HepG2 (cell line): ENCODE results near the gene EPHA2. TPM values are rescaled to one million over a fixed set of nuclear protein-coding genes. Genes with fewer than 3 reads are reported as not detected.

Experiments used
- ATRX ChIP-seq: sonication (generic); formaldehyde crosslinking; IDR thresholded peaks from 2 replicates; pipeline ENCODE4 v1.4.0; 2020; ENCODE audit warnings: missing genetic modification reagents, borderline replicate concordance
- BHLHE40 ChIP-seq: IDR thresholded peaks from 2 replicates; pipeline ENCODE4 v1.6.1; 2011; ENCODE audit warnings: low read length, improper control_type of control experiment
- MATR3 ChIP-seq: sonication (generic); formaldehyde crosslinking; IDR thresholded peaks from 2 replicates; pipeline ENCODE4 v1.4.0; 2020; ENCODE audit warnings: missing genetic modification reagents
- MYNN ChIP-seq: sonication (generic); formaldehyde crosslinking; IDR thresholded peaks from 2 replicates; pipeline ENCODE4 v1.4.0; 2020; ENCODE audit warnings: mild to moderate bottlenecking, low read depth, missing genetic modification reagents
- NONO ChIP-seq, 2 experiments: fragments of 450-650 bp in 1 of 2; sonication (generic) in 1 of 2; formaldehyde crosslinking in 1 of 2; IDR thresholded peaks in 1 of 2; conservative IDR thresholded peaks in 1 of 2; 2 replicates each; pipeline versions ENCODE4 v1.6.1 to v1.8.0; 2017 to 2022; ENCODE audit warnings: mild to moderate bottlenecking in 1 of 2, missing genetic modification reagents in 1 of 2, moderate library complexity in 1 of 2
- NR2F6 ChIP-seq, 2 experiments: IDR thresholded peaks; 2 replicates each; pipeline ENCODE4 v1.6.1; 2016; ENCODE audit warnings: antibody characterized with exemption in 1 of 2, mild to moderate bottlenecking in 1 of 2
- PAF1 ChIP-seq: IDR thresholded peaks from 2 replicates; pipeline ENCODE4 v1.6.1; 2016; ENCODE audit warnings: missing genetic modification reagents, missing compliant biosample characterization
- YEATS2 ChIP-seq: sonication (generic); formaldehyde crosslinking; IDR thresholded peaks from 2 replicates; pipeline ENCODE4 v1.4.0; 2020; ENCODE audit warnings: missing genetic modification reagents, borderline replicate concordance
- ZNF383 ChIP-seq: sonication (generic); formaldehyde crosslinking; IDR thresholded peaks from 2 replicates; pipeline ENCODE4 v1.4.0; 2020; ENCODE audit warnings: missing genetic modification reagents, mild to moderate bottlenecking, borderline replicate concordance
- ZNF605 ChIP-seq: sonication (generic); formaldehyde crosslinking; IDR thresholded peaks from 2 replicates; pipeline ENCODE4 v1.8.0; 2022; ENCODE audit warnings: mild to moderate bottlenecking, missing genetic modification reagents
- ZNF709 ChIP-seq: sonication (generic); formaldehyde crosslinking; IDR thresholded peaks from 2 replicates; pipeline ENCODE4 v1.5.0; 2020; ENCODE audit warnings: mild to moderate bottlenecking, missing genetic modification reagents
- ZNF720 ChIP-seq: sonication (generic); formaldehyde crosslinking; IDR thresholded peaks from 2 replicates; pipeline ENCODE4 v1.4.0; 2020; ENCODE audit warnings: missing genetic modification reagents
- polyA plus RNA-seq, 8 experiments: library from polyadenylated mRNA; depleted of rRNA in 3 of 8; stranded (reverse) in 7 of 8; unstranded in 1 of 8; fragments of >200 nt; fragmentation: Illumina TruSeq in 4 of 8; extraction: Trizol in 4 of 8; gene quantifications; 2 replicates each; pipeline versions ENCODE4 v1.2.1 to v1.2.3, GENCODE V29; 2011 to 2016; ENCODE audit warnings: low read depth in 4 of 8, missing spikeins in 1 of 8, mixed read lengths in 1 of 8; ENCODE audit not compliant: insufficient read depth in 1 of 8
- total RNA-seq, 5 experiments: library from RNA; depleted of rRNA; stranded (reverse); fragments of >200 nt; fragmentation: Illumina TruSeq; extraction: Trizol; gene quantifications; 2 replicates each; pipeline ENCODE4 v1.2.3, GENCODE V29; 2016; ENCODE audit warnings: low read depth in 1 of 5
- TF ChIP-seq, protein P1 (sequence below): sonication (generic); formaldehyde crosslinking; IDR thresholded peaks from 2 replicates; pipeline ENCODE4 v1.4.0; 2020; ENCODE audit warnings: missing genetic modification reagents; ENCODE audit errors: not compliant biosample characterization
- TF ChIP-seq, protein P2 (sequence below): sonication (generic); formaldehyde crosslinking; conservative IDR thresholded peaks from 2 replicates; pipeline ENCODE4 v1.8.0; 2022; ENCODE audit warnings: missing genetic modification reagents
- TF ChIP-seq, protein P3 (sequence below): sonication (generic); formaldehyde crosslinking; IDR thresholded peaks from 2 replicates; pipeline ENCODE4 v1.4.0; 2020; ENCODE audit warnings: missing genetic modification reagents, borderline replicate concordance
- TF ChIP-seq, protein P4 (sequence below): sonication (generic); formaldehyde crosslinking; IDR thresholded peaks from 2 replicates; pipeline ENCODE4 v1.4.0; 2020; ENCODE audit warnings: missing genetic modification reagents, borderline replicate concordance
- TF ChIP-seq, protein P5 (sequence below): sonication (generic); formaldehyde crosslinking; IDR thresholded peaks from 2 replicates; pipeline ENCODE4 v1.5.1; 2020; ENCODE audit warnings: mild to moderate bottlenecking, missing genetic modification reagents, moderate library complexity

The EPHA2 gene
- total and polyA plus RNA-seq, 2 of the 13 experiments (the other 11 are each of a cell fraction or from before 2014, with no cell fraction given): 33.6 to 53.6 TPM

DNA sequence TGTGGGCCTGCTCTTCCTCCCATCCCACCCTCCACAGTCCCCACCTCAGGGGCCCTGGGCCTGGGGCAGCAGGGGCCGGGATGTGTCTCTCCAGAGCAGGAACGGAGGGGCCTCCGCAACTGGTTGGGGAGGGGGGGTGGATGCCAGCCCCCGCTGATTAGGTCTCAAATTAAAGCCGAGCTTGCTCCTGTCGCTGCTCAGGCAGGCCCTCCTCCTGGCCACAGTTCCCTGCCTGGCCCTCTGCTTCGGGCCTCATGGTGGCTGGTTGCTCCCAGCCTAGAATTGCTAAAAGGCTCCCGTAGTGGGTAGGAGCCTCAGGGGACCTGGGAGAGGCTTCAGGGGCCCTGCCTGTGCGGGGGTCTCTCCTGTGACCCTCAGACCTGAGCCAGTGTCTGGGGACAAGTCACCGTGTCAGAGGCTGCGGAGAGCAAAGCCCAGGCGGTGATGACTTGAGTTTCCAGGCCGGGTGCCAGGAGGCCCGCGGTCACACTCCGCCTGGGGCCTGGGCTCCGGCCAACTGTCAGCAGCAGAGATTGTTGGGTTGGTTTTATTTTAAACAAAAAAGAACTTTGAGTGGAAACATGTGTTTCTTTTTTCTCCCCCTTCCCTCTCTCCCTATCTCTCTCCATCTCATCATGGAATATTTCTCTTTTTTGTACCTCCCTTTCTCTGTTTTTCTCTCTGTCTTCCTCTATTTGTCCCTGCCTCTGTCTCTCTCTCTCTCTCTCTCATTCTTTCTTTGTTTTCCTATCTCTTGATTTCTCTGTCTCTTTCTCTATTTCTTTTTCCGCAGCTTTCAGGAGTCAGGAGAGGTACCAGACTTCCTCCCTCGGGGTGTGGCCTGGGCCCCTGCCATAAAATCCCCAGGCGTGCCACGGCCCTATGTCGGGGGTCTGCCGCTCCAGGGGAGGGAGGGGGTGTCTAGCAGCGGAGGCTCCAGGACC lies 20.0 kb upstream of the EPHA2 start (continued):
- TF ChIP-seq, protein P1, sequence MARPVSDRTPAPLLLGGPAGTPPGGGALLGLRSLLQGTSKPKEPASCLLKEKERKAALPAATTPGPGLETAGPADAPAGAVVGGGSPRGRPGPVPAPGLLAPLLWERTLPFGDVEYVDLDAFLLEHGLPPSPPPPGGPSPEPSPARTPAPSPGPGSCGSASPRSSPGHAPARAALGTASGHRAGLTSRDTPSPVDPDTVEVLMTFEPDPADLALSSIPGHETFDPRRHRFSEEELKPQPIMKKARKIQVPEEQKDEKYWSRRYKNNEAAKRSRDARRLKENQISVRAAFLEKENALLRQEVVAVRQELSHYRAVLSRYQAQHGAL (CRISPR knock-in tag): no peak
- TF ChIP-seq, protein P2, sequence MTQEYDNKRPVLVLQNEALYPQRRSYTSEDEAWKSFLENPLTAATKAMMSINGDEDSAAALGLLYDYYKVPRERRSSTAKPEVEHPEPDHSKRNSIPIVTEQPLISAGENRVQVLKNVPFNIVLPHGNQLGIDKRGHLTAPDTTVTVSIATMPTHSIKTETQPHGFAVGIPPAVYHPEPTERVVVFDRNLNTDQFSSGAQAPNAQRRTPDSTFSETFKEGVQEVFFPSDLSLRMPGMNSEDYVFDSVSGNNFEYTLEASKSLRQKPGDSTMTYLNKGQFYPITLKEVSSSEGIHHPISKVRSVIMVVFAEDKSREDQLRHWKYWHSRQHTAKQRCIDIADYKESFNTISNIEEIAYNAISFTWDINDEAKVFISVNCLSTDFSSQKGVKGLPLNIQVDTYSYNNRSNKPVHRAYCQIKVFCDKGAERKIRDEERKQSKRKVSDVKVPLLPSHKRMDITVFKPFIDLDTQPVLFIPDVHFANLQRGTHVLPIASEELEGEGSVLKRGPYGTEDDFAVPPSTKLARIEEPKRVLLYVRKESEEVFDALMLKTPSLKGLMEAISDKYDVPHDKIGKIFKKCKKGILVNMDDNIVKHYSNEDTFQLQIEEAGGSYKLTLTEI: no peak
- no peak for TF ChIP-seq MATR3 (CRISPR knock-in tag)
- no peak for TF ChIP-seq PAF1 (CRISPR knock-in tag)
- TF ChIP-seq, protein P3, sequence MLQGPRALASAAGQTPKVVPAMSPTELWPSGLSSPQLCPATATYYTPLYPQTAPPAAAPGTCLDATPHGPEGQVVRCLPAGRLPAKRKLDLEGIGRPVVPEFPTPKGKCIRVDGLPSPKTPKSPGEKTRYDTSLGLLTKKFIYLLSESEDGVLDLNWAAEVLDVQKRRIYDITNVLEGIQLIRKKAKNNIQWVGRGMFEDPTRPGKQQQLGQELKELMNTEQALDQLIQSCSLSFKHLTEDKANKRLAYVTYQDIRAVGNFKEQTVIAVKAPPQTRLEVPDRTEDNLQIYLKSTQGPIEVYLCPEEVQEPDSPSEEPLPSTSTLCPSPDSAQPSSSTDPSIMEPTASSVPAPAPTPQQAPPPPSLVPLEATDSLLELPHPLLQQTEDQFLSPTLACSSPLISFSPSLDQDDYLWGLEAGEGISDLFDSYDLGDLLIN: 0 out of 2 replicates have a peak, but pooled peaks have one; percentile 24
- no peak for TF ChIP-seq ZNF605 (CRISPR knock-in tag)
- TF ChIP-seq, protein P4, sequence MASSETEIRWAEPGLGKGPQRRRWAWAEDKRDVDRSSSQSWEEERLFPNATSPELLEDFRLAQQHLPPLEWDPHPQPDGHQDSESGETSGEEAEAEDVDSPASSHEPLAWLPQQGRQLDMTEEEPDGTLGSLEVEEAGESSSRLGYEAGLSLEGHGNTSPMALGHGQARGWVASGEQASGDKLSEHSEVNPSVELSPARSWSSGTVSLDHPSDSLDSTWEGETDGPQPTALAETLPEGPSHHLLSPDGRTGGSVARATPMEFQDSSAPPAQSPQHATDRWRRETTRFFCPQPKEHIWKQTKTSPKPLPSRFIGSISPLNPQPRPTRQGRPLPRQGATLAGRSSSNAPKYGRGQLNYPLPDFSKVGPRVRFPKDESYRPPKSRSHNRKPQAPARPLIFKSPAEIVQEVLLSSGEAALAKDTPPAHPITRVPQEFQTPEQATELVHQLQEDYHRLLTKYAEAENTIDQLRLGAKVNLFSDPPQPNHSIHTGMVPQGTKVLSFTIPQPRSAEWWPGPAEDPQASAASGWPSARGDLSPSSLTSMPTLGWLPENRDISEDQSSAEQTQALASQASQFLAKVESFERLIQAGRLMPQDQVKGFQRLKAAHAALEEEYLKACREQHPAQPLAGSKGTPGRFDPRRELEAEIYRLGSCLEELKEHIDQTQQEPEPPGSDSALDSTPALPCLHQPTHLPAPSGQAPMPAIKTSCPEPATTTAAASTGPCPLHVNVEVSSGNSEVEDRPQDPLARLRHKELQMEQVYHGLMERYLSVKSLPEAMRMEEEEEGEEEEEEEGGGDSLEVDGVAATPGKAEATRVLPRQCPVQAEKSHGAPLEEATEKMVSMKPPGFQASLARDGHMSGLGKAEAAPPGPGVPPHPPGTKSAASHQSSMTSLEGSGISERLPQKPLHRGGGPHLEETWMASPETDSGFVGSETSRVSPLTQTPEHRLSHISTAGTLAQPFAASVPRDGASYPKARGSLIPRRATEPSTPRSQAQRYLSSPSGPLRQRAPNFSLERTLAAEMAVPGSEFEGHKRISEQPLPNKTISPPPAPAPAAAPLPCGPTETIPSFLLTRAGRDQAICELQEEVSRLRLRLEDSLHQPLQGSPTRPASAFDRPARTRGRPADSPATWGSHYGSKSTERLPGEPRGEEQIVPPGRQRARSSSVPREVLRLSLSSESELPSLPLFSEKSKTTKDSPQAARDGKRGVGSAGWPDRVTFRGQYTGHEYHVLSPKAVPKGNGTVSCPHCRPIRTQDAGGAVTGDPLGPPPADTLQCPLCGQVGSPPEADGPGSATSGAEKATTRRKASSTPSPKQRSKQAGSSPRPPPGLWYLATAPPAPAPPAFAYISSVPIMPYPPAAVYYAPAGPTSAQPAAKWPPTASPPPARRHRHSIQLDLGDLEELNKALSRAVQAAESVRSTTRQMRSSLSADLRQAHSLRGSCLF (CRISPR knock-in tag): 0 out of 2 replicates have a peak, but pooled peaks have one; percentile 39
- no peak for TF ChIP-seq ZNF720 (CRISPR knock-in tag)
- peak; percentile 44; the same call in 1 of the 2 replicates for TF ChIP-seq ZNF709 (CRISPR knock-in tag)
- TF ChIP-seq, protein P5, sequence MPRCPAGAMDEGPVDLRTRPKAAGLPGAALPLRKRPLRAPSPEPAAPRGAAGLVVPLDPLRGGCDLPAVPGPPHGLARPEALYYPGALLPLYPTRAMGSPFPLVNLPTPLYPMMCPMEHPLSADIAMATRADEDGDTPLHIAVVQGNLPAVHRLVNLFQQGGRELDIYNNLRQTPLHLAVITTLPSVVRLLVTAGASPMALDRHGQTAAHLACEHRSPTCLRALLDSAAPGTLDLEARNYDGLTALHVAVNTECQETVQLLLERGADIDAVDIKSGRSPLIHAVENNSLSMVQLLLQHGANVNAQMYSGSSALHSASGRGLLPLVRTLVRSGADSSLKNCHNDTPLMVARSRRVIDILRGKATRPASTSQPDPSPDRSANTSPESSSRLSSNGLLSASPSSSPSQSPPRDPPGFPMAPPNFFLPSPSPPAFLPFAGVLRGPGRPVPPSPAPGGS (CRISPR knock-in tag): no peak; the same call in 1 of the 2 replicates
- TF ChIP-seq YEATS2: no peak; the same call in 1 of the 2 replicates
- TF ChIP-seq NR2F6 (IDR thresholded peaks at IDR 0.05): no peak
- 0 out of 2 replicates have a peak, but pooled peaks have one; percentile 16 for TF ChIP-seq NR2F6 (CRISPR knock-in tag; IDR thresholded peaks at IDR 0.05)
- no peak for TF ChIP-seq BHLHE40
- TF ChIP-seq ZNF383: no peak
- TF ChIP-seq NONO (IDR thresholded peaks at IDR 0.05): no peak
- no peak for TF ChIP-seq NONO (CRISPR knock-in tag; conservative IDR thresholded peaks at IDR 0.05)
- TF ChIP-seq ATRX: no peak
- TF ChIP-seq MYNN: no peak
